Upper lobe of left lung (tissue), 6 donors: ENCODE results near the gene CCDC81. TPM values are rescaled to one million over a fixed set of nuclear protein-coding genes. Genes with fewer than 3 reads are reported as not detected.
"Not testable (repeated sequence)": the region's sequence is repeated elsewhere in the genome, so short reads cannot be mapped to it uniquely, and the experiment has no call there.

Source experiments
- ATAC-seq, 2 donors: fragments of 200-7000 bp; cut with Tn5 transposase; one replicate each; pipeline ENCODE4 v1.9.1; 2022; ENCODE audit warnings: mild to moderate bottlenecking in 2 of 2, moderate library complexity in 2 of 2; ENCODE audit not compliant: low FRiP score in 2 of 2
- DNase-seq, 2 donors: peaks; one replicate each; pipeline ENCODE4 v3.0.0-alpha.2; 2019 to 2020
- H3K27ac ChIP-seq, 4 donors: fragments of 200-600 bp; sonication (generic); one replicate each; pipeline ENCODE4 v1.5.1; 2016 to 2019
- H3K27me3 ChIP-seq, 4 donors: fragments of 200-600 bp; sonication (generic); one replicate each; pipeline ENCODE4 v1.5.1; 2017 to 2019
- H3K36me3 ChIP-seq, 4 donors: fragments of 200-600 bp; sonication (generic); one replicate each; pipeline ENCODE4 v1.5.1; 2016 to 2019
- H3K4me1 ChIP-seq, 4 donors: fragments of 200-600 bp; sonication (generic); one replicate each; pipeline ENCODE4 v1.5.1; 2018 to 2019
- H3K4me3 ChIP-seq, 4 donors: fragments of 200-600 bp; sonication (generic); one replicate each; pipeline ENCODE4 v1.5.1; 2017 to 2019; ENCODE audit warnings: mild to moderate bottlenecking in 2 of 4, moderate library complexity in 1 of 4
- H3K9me3 ChIP-seq, 4 donors: fragments of 200-600 bp; sonication (generic); one replicate each; pipeline ENCODE4 v1.5.1; 2018 to 2019
- EP300 ChIP-seq, 4 donors: sonication (generic); formaldehyde crosslinking; IDR thresholded peaks; one replicate each; pipeline ENCODE4 v1.5.1; 2017; ENCODE audit warnings: antibody characterized with exemption in 4 of 4, control low read depth in 2 of 4
- POLR2A ChIP-seq, 4 donors: fragments of 450-650 bp; IDR thresholded peaks; one replicate each; pipeline ENCODE4 v1.5.1; 2016 to 2017; ENCODE audit warnings: antibody characterized with exemption in 4 of 4, mild to moderate bottlenecking in 2 of 4
- POLR2AphosphoS5 ChIP-seq, 2 donors: sonication (generic); formaldehyde crosslinking; IDR thresholded peaks; one replicate each; pipeline ENCODE4 v1.5.1; 2017; ENCODE audit warnings: antibody characterized with exemption in 2 of 2
- WGBS, 2 donors: methylation state at CpG; one replicate each; pipeline ENCODE4 v1.1.5; 2017 to 2018; 5-methylcytosine and 5-hydroxymethylcytosine counted together
- total RNA-seq, 6 donors: library from RNA; depleted of rRNA in 4 of 6; stranded (reverse); fragments of >200 nt in 4 of 6; gene quantifications; one replicate each; pipeline versions ENCODE4 v1.1.0 to v1.2.1, GENCODE V29; 2016 to 2021
- TF ChIP-seq, protein P1 (sequence below), 6 experiments: fragments of 450-650 bp in 4 of 6; fragments of 200-600 bp in 2 of 6; sonication (generic) in 2 of 6; IDR thresholded peaks; one replicate each; pipeline ENCODE4 v1.5.1; 2016 to 2019; ENCODE audit warnings: antibody characterized with exemption in 6 of 6
- donor health status: DM: no; HTN: no; CAD: no; lungs with moderate emphysema.
- donor health status: DM: no; HTN: yes; CAD: no; lungs with severe emphysema.

The CCDC81 gene
- total RNA-seq, 6 donors from 2014 or later: 0.52 to 10.5 (median 2.7) TPM

DNA sequence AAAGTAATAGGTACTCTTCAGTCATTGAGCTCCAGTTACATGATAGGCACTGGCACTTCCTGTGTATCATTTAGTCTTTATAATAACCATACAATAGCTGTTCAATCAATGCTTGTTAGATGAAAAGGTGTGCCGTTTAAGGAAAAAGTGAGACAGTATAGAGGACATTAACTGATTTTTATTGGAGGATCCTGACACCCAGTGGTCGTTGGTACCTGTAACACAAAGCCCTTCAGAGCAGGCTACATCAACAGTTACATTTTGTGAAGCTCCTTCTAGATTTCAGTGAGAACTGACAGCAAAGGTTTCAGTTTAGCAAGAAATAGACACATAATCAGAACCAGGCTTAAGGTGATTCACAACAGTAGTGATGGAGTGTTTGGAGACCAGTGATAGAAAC, 44.2 kb downstream of the CCDC81 start:
- no peak for ATAC-seq
- no peaks in the 10 kb centered on the region for H3K4me1 ChIP-seq
- TF ChIP-seq, protein P1, sequence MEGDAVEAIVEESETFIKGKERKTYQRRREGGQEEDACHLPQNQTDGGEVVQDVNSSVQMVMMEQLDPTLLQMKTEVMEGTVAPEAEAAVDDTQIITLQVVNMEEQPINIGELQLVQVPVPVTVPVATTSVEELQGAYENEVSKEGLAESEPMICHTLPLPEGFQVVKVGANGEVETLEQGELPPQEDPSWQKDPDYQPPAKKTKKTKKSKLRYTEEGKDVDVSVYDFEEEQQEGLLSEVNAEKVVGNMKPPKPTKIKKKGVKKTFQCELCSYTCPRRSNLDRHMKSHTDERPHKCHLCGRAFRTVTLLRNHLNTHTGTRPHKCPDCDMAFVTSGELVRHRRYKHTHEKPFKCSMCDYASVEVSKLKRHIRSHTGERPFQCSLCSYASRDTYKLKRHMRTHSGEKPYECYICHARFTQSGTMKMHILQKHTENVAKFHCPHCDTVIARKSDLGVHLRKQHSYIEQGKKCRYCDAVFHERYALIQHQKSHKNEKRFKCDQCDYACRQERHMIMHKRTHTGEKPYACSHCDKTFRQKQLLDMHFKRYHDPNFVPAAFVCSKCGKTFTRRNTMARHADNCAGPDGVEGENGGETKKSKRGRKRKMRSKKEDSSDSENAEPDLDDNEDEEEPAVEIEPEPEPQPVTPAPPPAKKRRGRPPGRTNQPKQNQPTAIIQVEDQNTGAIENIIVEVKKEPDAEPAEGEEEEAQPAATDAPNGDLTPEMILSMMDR (IDR thresholded peaks at IDR 0.05): no peak
- no peak for TF ChIP-seq POLR2AphosphoS5 (IDR thresholded peaks at IDR 0.05)
- no peak for TF ChIP-seq EP300 (IDR thresholded peaks at IDR 0.05)
- TF ChIP-seq POLR2A (IDR thresholded peaks at IDR 0.05): no peak

DNA sequence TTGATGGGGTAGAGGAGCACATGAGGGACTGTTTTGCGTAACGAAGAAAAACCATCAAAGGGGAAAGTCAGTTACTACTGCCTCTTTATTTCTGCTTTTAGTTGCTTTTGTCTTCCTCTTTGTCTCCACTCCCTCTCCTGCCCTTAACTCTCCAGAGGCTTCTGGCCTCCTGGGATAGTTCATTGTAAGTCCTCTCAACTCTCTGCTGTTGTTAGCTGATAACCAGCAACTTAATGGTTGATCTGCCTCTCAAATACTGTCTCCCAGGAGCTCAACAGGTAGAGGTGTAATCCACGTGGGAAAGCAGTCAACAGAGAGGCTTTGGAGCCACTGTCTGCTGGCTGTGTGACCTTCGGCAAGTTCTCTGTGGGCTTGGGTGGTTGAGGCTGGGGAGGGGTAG, 47.3 kb downstream of the CCDC81 start:
- Histone ChIP-seq H3K36me3 (no peaks in the 10 kb centered on the region), H3K9me3 (no peaks in the 10 kb centered on the region), H3K27ac (no peak overlapping the region), H3K4me1 (no peaks in the 10 kb centered on the region), H3K4me3 (no peak overlapping the region), H3K27me3 (no peaks in the 10 kb centered on the region)
- TF ChIP-seq POLR2AphosphoS5 (IDR thresholded peaks at IDR 0.05) (no peak), POLR2A (IDR thresholded peaks at IDR 0.05) (no peak), EP300 (IDR thresholded peaks at IDR 0.05) (no peak)
- TF ChIP-seq, protein P1 (IDR thresholded peaks at IDR 0.05): no peak
- no peak for ATAC-seq
- 73 to 80% methylated on average over 4 of the region's 4 CpGs for WGBS, 2 donors
- DNase-seq: no peak

More for the DNA sequence above, 44.2 kb downstream of the CCDC81 start:
- Histone ChIP-seq H3K27ac (no peak overlapping the region), H3K4me3 (no peak overlapping the region), H3K36me3 (no peaks in the 10 kb centered on the region), H3K27me3 (no peaks in the 10 kb centered on the region), H3K9me3 (no peaks in the 10 kb centered on the region)
- 29% methylated on average over 2 of the region's 2 CpGs for WGBS, 2 donors
- no peak for DNase-seq

DNA sequence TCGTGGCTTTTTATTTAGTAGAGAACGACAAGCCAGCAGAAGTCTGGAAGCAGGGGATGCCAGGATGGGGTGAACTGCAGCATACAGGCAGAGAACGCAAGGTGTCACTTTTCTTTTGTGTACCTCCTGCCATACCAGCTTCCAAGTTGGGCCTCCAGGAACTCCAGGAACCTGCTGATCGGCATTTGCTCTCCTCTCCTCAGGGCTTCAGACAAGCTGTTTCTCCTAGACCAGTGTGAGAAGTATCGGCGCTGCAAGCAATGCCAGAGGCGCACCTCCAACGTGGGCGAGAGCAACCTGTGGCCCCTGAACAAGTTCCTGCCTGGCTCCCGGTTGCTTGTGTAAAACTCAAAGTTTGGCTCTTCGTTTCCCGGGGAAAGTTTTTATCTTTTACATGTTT, 47.7 kb downstream of the CCDC81 start:
- TF ChIP-seq POLR2A (IDR thresholded peaks at IDR 0.05) (no peak), POLR2AphosphoS5 (IDR thresholded peaks at IDR 0.05) (no peak), EP300 (IDR thresholded peaks at IDR 0.05) (no peak)
- TF ChIP-seq, protein P1 (IDR thresholded peaks at IDR 0.05): no peak
- H3K4me1 ChIP-seq: no peaks in the 10 kb centered on the region
- DNase-seq (no peak), ATAC-seq (peak in 1 of 2 donors; percentile 53)
- no peak overlapping the region for H3K4me3 ChIP-seq
- H3K9me3 ChIP-seq: no peaks in the 10 kb centered on the region
- 77 to 78% methylated on average over 12 of the region's 12 CpGs for WGBS, 2 donors
- no peaks in the 10 kb centered on the region for H3K36me3 ChIP-seq
- no peaks in the 10 kb centered on the region for H3K27me3 ChIP-seq
- H3K27ac ChIP-seq: no peak overlapping the region

DNA sequence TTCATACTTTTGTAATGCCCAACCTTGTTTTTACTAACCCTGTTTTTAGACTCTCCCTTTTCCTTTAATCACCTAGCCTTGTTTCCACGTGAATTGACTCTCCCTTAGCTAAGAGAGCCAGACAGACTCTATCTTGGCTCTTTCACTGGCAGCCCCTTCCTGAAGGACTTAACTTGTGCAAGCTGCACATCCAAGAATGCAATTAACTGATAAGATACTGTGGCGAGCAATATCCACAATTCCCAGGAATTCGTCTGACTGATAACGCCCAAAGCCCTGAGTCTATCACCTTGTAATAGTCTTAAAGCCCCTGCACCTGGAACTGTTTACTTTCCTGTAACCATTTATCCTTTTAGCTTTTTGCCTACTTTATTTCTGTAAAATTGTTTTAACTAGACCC, 48.8 kb downstream of the CCDC81 start:
- whole genome bisulfite sequencing, 2 donors: 54 to 60% methylated on average over 4 of the region's 4 CpGs
- H3K36me3 ChIP-seq, H3K4me3 ChIP-seq, DNase-seq, H3K27ac ChIP-seq, H3K9me3 ChIP-seq, H3K4me1 ChIP-seq, H3K27me3 ChIP-seq, ATAC-seq: not testable (repeated sequence)

DNA sequence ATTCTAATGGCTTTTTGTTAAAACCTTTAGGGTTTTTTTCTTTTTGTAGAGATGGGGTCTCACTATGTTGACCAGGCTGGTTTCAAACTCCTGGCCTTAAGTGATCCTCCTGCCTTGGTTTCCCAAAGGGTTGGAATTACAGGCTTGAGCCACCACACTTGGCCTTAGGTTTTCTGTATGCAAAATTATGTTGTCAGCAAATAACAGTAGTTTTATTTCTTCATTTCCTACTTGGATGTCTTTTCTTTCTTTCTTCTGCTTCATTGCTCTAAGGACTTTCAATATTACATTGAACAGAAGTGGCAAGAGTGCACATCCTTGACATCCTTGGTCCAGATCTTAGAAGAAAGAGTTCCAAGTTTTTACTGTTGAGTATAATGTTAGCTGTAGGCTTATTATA, 52.8 kb downstream of the CCDC81 start:
- H3K36me3 ChIP-seq: no peaks in the 10 kb centered on the region
- no peaks in the 10 kb centered on the region for H3K27me3 ChIP-seq
- DNase-seq: no peak
- no peak for ATAC-seq
- H3K4me3 ChIP-seq: no peak overlapping the region
- peaks cover 0 to 8% (median 0%) of the 10 kb centered on the region in 4 donors for H3K9me3 ChIP-seq
- H3K27ac ChIP-seq: no peak overlapping the region
- TF ChIP-seq POLR2AphosphoS5 (IDR thresholded peaks at IDR 0.05): no peak
- no peak for TF ChIP-seq POLR2A (IDR thresholded peaks at IDR 0.05)
- TF ChIP-seq, protein P1 (IDR thresholded peaks at IDR 0.05): no peak
- TF ChIP-seq EP300 (IDR thresholded peaks at IDR 0.05): no peak
- no peaks in the 10 kb centered on the region for H3K4me1 ChIP-seq
